Right atrium auricular region (tissue), 2 donors: ENCODE measurements around the gene SYNPO2. TPM values are rescaled to one million over a fixed set of nuclear protein-coding genes. Genes with fewer than 3 reads are reported as not detected.
"Not testable (repeated sequence)": the region's sequence is repeated elsewhere in the genome, so short reads cannot be mapped to it uniquely, and the experiment has no call there.

Experiments used
- DNase-seq: peaks from one replicate; pipeline ENCODE4 v3.0.0-alpha.2; 2019; ENCODE audit warnings: low spot score
- H3K27ac ChIP-seq, 2 donors: fragments of 200-600 bp; sonication (generic); 1 replicate in 1 of 2; 2 replicates in 1 of 2; pipeline ENCODE4 v1.5.1; 2016 to 2019
- H3K27me3 ChIP-seq, 2 donors: fragments of 200-600 bp; sonication (generic); one replicate each; pipeline versions ENCODE4 v1.5.1 to v1.6.0; 2017 to 2019
- H3K36me3 ChIP-seq: fragments of 200-600 bp; sonication (generic); one replicate; pipeline ENCODE4 v1.5.1; 2016
- H3K4me1 ChIP-seq, 2 donors: fragments of 200-600 bp; sonication (generic); one replicate each; pipeline versions ENCODE4 v1.5.1 to v1.6.0; 2017 to 2019
- H3K4me3 ChIP-seq, 2 donors: fragments of 200-600 bp; sonication (generic); 1 replicate in 1 of 2; 2 replicates in 1 of 2; pipeline ENCODE4 v1.5.1; 2017 to 2019; ENCODE audit warnings: mild to moderate bottlenecking in 1 of 2, moderate library complexity in 1 of 2
- H3K9me3 ChIP-seq, 2 donors: fragments of 200-600 bp; sonication (generic); one replicate each; pipeline ENCODE4 v1.5.1; 2019
- CTCF ChIP-seq, 2 donors: fragments of 200-600 bp; sonication (generic); IDR thresholded peaks; one replicate each; pipeline ENCODE4 v1.5.1; 2019; ENCODE audit warnings: antibody characterized with exemption in 2 of 2
- total RNA-seq, 2 donors: library from RNA; depleted of rRNA; stranded (reverse); fragments of >200 nt; gene quantifications; one replicate each; pipeline ENCODE4 v1.1.0, GENCODE V29; 2016

Gene SYNPO2
- total RNA-seq, 2 donors from 2014 or later: 85.3 to 152 TPM

GRCh38 chr4:118974758-118975157, 86.1 kb downstream of the SYNPO2 start:
- DNase-seq: no peak
- no peaks in the 10 kb centered on the region for H3K36me3 ChIP-seq
- TF ChIP-seq CTCF (IDR thresholded peaks at IDR 0.05): no peak
- peaks cover 0 to 42% of the 10 kb centered on the region in 2 donors for H3K4me1 ChIP-seq
- H3K4me3 ChIP-seq: no peak overlapping the region
- H3K9me3 ChIP-seq: no peaks in the 10 kb centered on the region
- H3K27ac ChIP-seq: peak overlapping the region in 1 of 2 donors; percentile 14
- H3K27me3 ChIP-seq: no peaks in the 10 kb centered on the region

- no peaks in the 10 kb centered on the region for H3K36me3 ChIP-seq
- no peaks in the 10 kb centered on the region for H3K27me3 ChIP-seq
- H3K27ac ChIP-seq: peak overlapping the region in 1 of 2 donors; percentile 14
- H3K4me1 ChIP-seq: peaks cover 0 to 42% of the 10 kb centered on the region in 2 donors
- no peaks in the 10 kb centered on the region for H3K9me3 ChIP-seq
- TF ChIP-seq CTCF (IDR thresholded peaks at IDR 0.05): no peak
- DNase-seq: no peak
- H3K4me3 ChIP-seq: no peak overlapping the region
Observed at GRCh38 chr4:118975449-118976192, 87.0 kb downstream of the SYNPO2 start.

GRCh38 chr4:118976193-118976560, 87.5 kb downstream of the SYNPO2 start:
- H3K36me3 ChIP-seq, H3K27ac ChIP-seq, H3K9me3 ChIP-seq, H3K4me3 ChIP-seq, H3K27me3 ChIP-seq, DNase-seq: not testable (repeated sequence)
- H3K4me1 ChIP-seq: peaks cover 0 to 44% of the 10 kb centered on the region in 2 donors

GRCh38 chr4:118977100-118977499, 88.4 kb downstream of the SYNPO2 start:
- H3K4me3 ChIP-seq, H3K27ac ChIP-seq, DNase-seq, H3K27me3 ChIP-seq, H3K9me3 ChIP-seq, H3K36me3 ChIP-seq: not testable (repeated sequence)
- peaks cover 0 to 47% of the 10 kb centered on the region in 2 donors for H3K4me1 ChIP-seq

GRCh38 chr4:118979712-118980111, 91.1 kb downstream of the SYNPO2 start:
- DNase-seq: no peak
- H3K36me3 ChIP-seq: no peaks in the 10 kb centered on the region
- H3K4me1 ChIP-seq: peaks cover 0 to 38% of the 10 kb centered on the region in 2 donors
- H3K27me3 ChIP-seq: no peaks in the 10 kb centered on the region
- H3K27ac ChIP-seq: no peak overlapping the region
- TF ChIP-seq CTCF (IDR thresholded peaks at IDR 0.05): no peak
- no peak overlapping the region for H3K4me3 ChIP-seq
- H3K9me3 ChIP-seq: no peaks in the 10 kb centered on the region

GRCh38 chr4:118981171-118981838, 92.7 kb downstream of the SYNPO2 start:
- H3K36me3 ChIP-seq: no peaks in the 10 kb centered on the region
- no peak overlapping the region for H3K4me3 ChIP-seq
- no peaks in the 10 kb centered on the region for H3K27me3 ChIP-seq
- peak overlapping the region; percentile 56 to 87 for H3K27ac ChIP-seq
- peaks cover 0 to 43% of the 10 kb centered on the region in 2 donors for H3K4me1 ChIP-seq
- H3K9me3 ChIP-seq: no peaks in the 10 kb centered on the region
- TF ChIP-seq CTCF (IDR thresholded peaks at IDR 0.05): no peak
- DNase-seq: no peak
